HepG2 (cell line): ENCODE measurements around the gene VWA1. TPM values are rescaled to one million over a fixed set of nuclear protein-coding genes. Genes with fewer than 3 reads are reported as not detected.

Experiments used
- FOXO1 ChIP-seq: sonication (generic); formaldehyde crosslinking; IDR thresholded peaks from 2 replicates; pipeline ENCODE4 v1.4.0; 2020; ENCODE audit warnings: missing genetic modification reagents
- GFI1 ChIP-seq: sonication (generic); formaldehyde crosslinking; IDR thresholded peaks from 2 replicates; pipeline ENCODE4 v1.5.0; 2020; ENCODE audit warnings: missing genetic modification reagents, mild to moderate bottlenecking, borderline replicate concordance
- HNF4G ChIP-seq, 2 experiments: sonication (generic) in 1 of 2; formaldehyde crosslinking in 1 of 2; IDR thresholded peaks; 2 replicates each; pipeline versions ENCODE4 v1.4.0 to v1.6.1; 2011 to 2020; ENCODE audit warnings: borderline replicate concordance in 2 of 2, low read depth in 2 of 2, mild to moderate bottlenecking in 2 of 2, low read length in 1 of 2, missing genetic modification reagents in 1 of 2, moderate library complexity in 1 of 2
- MZF1 ChIP-seq: sonication (generic); formaldehyde crosslinking; IDR thresholded peaks from 2 replicates; pipeline ENCODE4 v1.8.1; 2023; ENCODE audit warnings: mild to moderate bottlenecking, missing genetic modification reagents, borderline replicate concordance
- RBFOX2 ChIP-seq: fragments of 200-400 bp; formaldehyde crosslinking; IDR thresholded peaks from 2 replicates; pipeline ENCODE4 v1.6.1; 2017; ENCODE audit warnings: low read depth, mild to moderate bottlenecking, low read length
- SMYD3 ChIP-seq: sonication (generic); formaldehyde crosslinking; IDR thresholded peaks from 2 replicates; pipeline ENCODE4 v1.8.1; 2023; ENCODE audit warnings: mild to moderate bottlenecking, missing genetic modification reagents
- THYN1 ChIP-seq: sonication (generic); formaldehyde crosslinking; IDR thresholded peaks from 2 replicates; pipeline ENCODE4 v1.8.1; 2023; ENCODE audit warnings: low read depth, mild to moderate bottlenecking, moderate library complexity, missing genetic modification reagents, borderline replicate concordance
- TP53 ChIP-seq: sonication (generic); formaldehyde crosslinking; conservative IDR thresholded peaks from 2 replicates; pipeline ENCODE4 v1.4.0; 2020; ENCODE audit warnings: missing genetic modification reagents
- ZBTB38 ChIP-seq: sonication (generic); formaldehyde crosslinking; IDR thresholded peaks from 2 replicates; pipeline ENCODE4 v1.5.1; 2020; ENCODE audit warnings: mild to moderate bottlenecking, missing genetic modification reagents
- ZNF124 ChIP-seq: sonication (generic); formaldehyde crosslinking; IDR thresholded peaks from 2 replicates; pipeline ENCODE4 v1.4.0; 2020; ENCODE audit warnings: missing genetic modification reagents
- ZNF460 ChIP-seq: sonication (generic); formaldehyde crosslinking; IDR thresholded peaks from 2 replicates; pipeline ENCODE4 v1.5.1; 2020; ENCODE audit warnings: missing genetic modification reagents, mild to moderate bottlenecking, borderline replicate concordance
- ZNF543 ChIP-seq: sonication (generic); formaldehyde crosslinking; IDR thresholded peaks from 2 replicates; pipeline ENCODE4 v1.4.0; 2020; ENCODE audit warnings: mild to moderate bottlenecking, missing genetic modification reagents
- ZNF773 ChIP-seq: sonication (generic); formaldehyde crosslinking; IDR thresholded peaks from 2 replicates; pipeline ENCODE4 v1.4.0; 2020; ENCODE audit warnings: missing genetic modification reagents, borderline replicate concordance
- ZNF816 ChIP-seq: sonication (generic); formaldehyde crosslinking; IDR thresholded peaks from 2 replicates; pipeline ENCODE4 v1.8.0; 2022; ENCODE audit warnings: missing genetic modification reagents, mild to moderate bottlenecking, borderline replicate concordance
- ZSCAN12 ChIP-seq: sonication (generic); formaldehyde crosslinking; IDR thresholded peaks from 2 replicates; pipeline ENCODE4 v1.9.0; 2021; ENCODE audit warnings: mild to moderate bottlenecking, missing genetic modification reagents
- polyA plus RNA-seq, 8 experiments: library from polyadenylated mRNA; depleted of rRNA in 3 of 8; stranded (reverse) in 7 of 8; unstranded in 1 of 8; fragments of >200 nt; fragmentation: Illumina TruSeq in 4 of 8; extraction: Trizol in 4 of 8; gene quantifications; 2 replicates each; pipeline versions ENCODE4 v1.2.1 to v1.2.3, GENCODE V29; 2011 to 2016; ENCODE audit warnings: low read depth in 4 of 8, missing spikeins in 1 of 8, mixed read lengths in 1 of 8; ENCODE audit not compliant: insufficient read depth in 1 of 8
- total RNA-seq, 5 experiments: library from RNA; depleted of rRNA; stranded (reverse); fragments of >200 nt; fragmentation: Illumina TruSeq; extraction: Trizol; gene quantifications; 2 replicates each; pipeline ENCODE4 v1.2.3, GENCODE V29; 2016; ENCODE audit warnings: low read depth in 1 of 5
- TF ChIP-seq, protein P1 (sequence below): sonication (generic); formaldehyde crosslinking; IDR thresholded peaks from 2 replicates; pipeline ENCODE4 v1.4.0; 2020; ENCODE audit warnings: missing genetic modification reagents
- TF ChIP-seq, protein P2 (sequence below): sonication (generic); formaldehyde crosslinking; IDR thresholded peaks from 2 replicates; pipeline ENCODE4 v1.4.0; 2020; ENCODE audit warnings: missing genetic modification reagents, borderline replicate concordance
- TF ChIP-seq, protein P3 (sequence below): sonication (generic); formaldehyde crosslinking; IDR thresholded peaks from 2 replicates; pipeline ENCODE4 v1.5.0; 2020; ENCODE audit warnings: missing genetic modification reagents
- TF ChIP-seq, protein P4 (sequence below): sonication (generic); formaldehyde crosslinking; IDR thresholded peaks from 2 replicates; pipeline ENCODE4 v1.4.0; 2020; ENCODE audit warnings: missing genetic modification reagents

VWA1 gene
- total and polyA plus RNA-seq, 2 of the 13 experiments (the other 11 are each of a cell fraction or from before 2014, with no cell fraction given): 40.9 to 57.5 TPM

DNA sequence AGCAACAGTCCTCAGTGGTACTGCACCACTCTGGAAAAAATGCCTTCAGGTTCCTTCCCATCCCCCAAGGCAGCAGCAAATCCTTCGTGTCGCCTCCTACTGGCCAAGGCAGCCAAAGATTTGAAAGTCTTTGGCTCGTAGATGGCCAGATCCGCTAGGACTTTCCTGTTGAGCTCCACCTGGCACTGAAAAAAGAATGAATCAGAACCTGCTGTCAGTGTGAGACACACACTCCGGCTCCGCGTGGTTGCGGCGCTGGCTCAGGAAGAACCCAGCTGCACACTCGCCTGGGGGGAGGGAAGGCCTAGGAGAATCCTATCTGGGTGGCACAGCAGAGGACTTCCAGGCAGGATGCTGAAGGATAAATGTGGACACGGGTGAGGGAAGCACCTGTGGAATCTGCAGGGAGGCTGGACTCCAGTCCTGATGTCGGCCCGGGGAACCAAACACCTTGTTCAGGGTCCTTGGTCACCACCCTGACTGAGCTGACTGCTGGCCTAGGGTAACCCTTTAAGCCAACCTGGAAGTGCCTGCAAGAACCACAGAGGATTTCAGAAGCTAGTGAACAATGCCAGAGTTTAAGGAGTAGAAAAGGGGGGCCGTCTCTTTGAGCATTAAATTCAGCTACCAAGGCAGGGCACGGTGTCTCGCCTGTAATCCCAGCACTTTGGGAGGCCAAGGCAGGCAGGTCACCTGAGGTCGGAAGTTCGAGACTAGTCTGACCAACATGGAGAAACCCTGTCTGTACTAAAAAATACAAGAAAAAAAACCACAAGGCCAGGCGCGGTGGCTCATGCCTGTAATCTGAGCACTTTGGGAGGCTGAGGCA is 33.2 kb upstream of the VWA1 start (continued):
- TF ChIP-seq, protein P1, sequence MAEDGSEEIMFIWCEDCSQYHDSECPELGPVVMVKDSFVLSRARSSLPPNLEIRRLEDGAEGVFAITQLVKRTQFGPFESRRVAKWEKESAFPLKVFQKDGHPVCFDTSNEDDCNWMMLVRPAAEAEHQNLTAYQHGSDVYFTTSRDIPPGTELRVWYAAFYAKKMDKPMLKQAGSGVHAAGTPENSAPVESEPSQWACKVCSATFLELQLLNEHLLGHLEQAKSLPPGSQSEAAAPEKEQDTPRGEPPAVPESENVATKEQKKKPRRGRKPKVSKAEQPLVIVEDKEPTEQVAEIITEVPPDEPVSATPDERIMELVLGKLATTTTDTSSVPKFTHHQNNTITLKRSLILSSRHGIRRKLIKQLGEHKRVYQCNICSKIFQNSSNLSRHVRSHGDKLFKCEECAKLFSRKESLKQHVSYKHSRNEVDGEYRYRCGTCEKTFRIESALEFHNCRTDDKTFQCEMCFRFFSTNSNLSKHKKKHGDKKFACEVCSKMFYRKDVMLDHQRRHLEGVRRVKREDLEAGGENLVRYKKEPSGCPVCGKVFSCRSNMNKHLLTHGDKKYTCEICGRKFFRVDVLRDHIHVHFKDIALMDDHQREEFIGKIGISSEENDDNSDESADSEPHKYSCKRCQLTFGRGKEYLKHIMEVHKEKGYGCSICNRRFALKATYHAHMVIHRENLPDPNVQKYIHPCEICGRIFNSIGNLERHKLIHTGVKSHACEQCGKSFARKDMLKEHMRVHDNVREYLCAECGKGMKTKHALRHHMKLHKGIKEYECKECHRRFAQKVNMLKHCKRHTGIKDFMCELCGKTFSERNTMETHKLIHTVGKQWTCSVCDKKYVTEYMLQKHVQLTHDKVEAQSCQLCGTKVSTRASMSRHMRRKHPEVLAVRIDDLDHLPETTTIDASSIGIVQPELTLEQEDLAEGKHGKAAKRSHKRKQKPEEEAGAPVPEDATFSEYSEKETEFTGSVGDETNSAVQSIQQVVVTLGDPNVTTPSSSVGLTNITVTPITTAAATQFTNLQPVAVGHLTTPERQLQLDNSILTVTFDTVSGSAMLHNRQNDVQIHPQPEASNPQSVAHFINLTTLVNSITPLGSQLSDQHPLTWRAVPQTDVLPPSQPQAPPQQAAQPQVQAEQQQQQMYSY (CRISPR knock-in tag): no peak
- TF ChIP-seq, protein P2, sequence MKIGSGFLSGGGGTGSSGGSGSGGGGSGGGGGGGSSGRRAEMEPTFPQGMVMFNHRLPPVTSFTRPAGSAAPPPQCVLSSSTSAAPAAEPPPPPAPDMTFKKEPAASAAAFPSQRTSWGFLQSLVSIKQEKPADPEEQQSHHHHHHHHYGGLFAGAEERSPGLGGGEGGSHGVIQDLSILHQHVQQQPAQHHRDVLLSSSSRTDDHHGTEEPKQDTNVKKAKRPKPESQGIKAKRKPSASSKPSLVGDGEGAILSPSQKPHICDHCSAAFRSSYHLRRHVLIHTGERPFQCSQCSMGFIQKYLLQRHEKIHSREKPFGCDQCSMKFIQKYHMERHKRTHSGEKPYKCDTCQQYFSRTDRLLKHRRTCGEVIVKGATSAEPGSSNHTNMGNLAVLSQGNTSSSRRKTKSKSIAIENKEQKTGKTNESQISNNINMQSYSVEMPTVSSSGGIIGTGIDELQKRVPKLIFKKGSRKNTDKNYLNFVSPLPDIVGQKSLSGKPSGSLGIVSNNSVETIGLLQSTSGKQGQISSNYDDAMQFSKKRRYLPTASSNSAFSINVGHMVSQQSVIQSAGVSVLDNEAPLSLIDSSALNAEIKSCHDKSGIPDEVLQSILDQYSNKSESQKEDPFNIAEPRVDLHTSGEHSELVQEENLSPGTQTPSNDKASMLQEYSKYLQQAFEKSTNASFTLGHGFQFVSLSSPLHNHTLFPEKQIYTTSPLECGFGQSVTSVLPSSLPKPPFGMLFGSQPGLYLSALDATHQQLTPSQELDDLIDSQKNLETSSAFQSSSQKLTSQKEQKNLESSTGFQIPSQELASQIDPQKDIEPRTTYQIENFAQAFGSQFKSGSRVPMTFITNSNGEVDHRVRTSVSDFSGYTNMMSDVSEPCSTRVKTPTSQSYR (CRISPR knock-in tag): peak; percentile 90
- TF ChIP-seq SMYD3: 0 out of 2 replicates have a peak, but pooled peaks have one; percentile 7
- no peak for TF ChIP-seq ZSCAN12 (CRISPR knock-in tag)
- TF ChIP-seq ZBTB38 (CRISPR knock-in tag): no peak
- no peak for TF ChIP-seq ZNF460 (CRISPR knock-in tag)
- TF ChIP-seq RBFOX2: no peak
- 0 out of 2 replicates have a peak, but pooled peaks have one; percentile 44 for TF ChIP-seq ZNF124 (CRISPR knock-in tag)
- no peak for TF ChIP-seq MZF1
- TF ChIP-seq THYN1 (CRISPR knock-in tag): no peak
- no peak; the same call in 1 of the 2 replicates for TF ChIP-seq FOXO1 (CRISPR knock-in tag)
- TF ChIP-seq, protein P3, sequence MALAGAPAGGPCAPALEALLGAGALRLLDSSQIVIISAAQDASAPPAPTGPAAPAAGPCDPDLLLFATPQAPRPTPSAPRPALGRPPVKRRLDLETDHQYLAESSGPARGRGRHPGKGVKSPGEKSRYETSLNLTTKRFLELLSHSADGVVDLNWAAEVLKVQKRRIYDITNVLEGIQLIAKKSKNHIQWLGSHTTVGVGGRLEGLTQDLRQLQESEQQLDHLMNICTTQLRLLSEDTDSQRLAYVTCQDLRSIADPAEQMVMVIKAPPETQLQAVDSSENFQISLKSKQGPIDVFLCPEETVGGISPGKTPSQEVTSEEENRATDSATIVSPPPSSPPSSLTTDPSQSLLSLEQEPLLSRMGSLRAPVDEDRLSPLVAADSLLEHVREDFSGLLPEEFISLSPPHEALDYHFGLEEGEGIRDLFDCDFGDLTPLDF (CRISPR knock-in tag): no peak
- no peak for TF ChIP-seq ZNF773 (CRISPR knock-in tag)
- no peak for TF ChIP-seq HNF4G (IDR thresholded peaks at IDR 0.05; ENCODE audit: borderline replicate concordance, low read depth, low read length)
- TF ChIP-seq HNF4G (CRISPR knock-in tag; IDR thresholded peaks at IDR 0.05; ENCODE audit: borderline replicate concordance, low read depth): no peak
- TF ChIP-seq TP53 (CRISPR knock-in tag): no peak
- TF ChIP-seq, protein P4, sequence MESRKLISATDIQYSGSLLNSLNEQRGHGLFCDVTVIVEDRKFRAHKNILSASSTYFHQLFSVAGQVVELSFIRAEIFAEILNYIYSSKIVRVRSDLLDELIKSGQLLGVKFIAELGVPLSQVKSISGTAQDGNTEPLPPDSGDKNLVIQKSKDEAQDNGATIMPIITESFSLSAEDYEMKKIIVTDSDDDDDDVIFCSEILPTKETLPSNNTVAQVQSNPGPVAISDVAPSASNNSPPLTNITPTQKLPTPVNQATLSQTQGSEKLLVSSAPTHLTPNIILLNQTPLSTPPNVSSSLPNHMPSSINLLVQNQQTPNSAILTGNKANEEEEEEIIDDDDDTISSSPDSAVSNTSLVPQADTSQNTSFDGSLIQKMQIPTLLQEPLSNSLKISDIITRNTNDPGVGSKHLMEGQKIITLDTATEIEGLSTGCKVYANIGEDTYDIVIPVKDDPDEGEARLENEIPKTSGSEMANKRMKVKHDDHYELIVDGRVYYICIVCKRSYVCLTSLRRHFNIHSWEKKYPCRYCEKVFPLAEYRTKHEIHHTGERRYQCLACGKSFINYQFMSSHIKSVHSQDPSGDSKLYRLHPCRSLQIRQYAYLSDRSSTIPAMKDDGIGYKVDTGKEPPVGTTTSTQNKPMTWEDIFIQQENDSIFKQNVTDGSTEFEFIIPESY (CRISPR knock-in tag): peak; percentile 99
- no peak for TF ChIP-seq ZNF816 (CRISPR knock-in tag)
- TF ChIP-seq GFI1 (CRISPR knock-in tag): no peak
- TF ChIP-seq ZNF543 (CRISPR knock-in tag): no peak
